K562 (cell line): Measurements from ENCODE around the gene EDARADD. TPM values are rescaled to one million over a fixed set of nuclear protein-coding genes. Genes with fewer than 3 reads are reported as not detected.

Experiments
- ATF7 ChIP-seq: fragments of 450-650 bp; IDR thresholded peaks from 2 replicates; pipeline ENCODE4 v1.7.1; 2014; ENCODE audit warnings: mild to moderate bottlenecking, moderate library complexity
- CBX1 ChIP-seq: sonication (generic); IDR thresholded peaks from 2 replicates; pipeline ENCODE4 v1.6.1; 2016; ENCODE audit warnings: antibody characterized with exemption, low read depth, mild to moderate bottlenecking
- CTBP1 ChIP-seq: fragments of 450-650 bp; IDR thresholded peaks from 2 replicates; pipeline ENCODE4 v1.6.1; 2016; ENCODE audit warnings: borderline replicate concordance
- E2F1 ChIP-seq: sonication (generic); formaldehyde crosslinking; IDR thresholded peaks from 2 replicates; pipeline ENCODE4 v1.8.1; 2023; ENCODE audit warnings: mild to moderate bottlenecking, missing genetic modification reagents, moderate library complexity
- EP400 ChIP-seq: fragments of 450-650 bp; IDR thresholded peaks from 2 replicates; pipeline ENCODE4 v1.6.1; 2017; ENCODE audit warnings: antibody characterized with exemption, mild to moderate bottlenecking, moderate library complexity
- HMBOX1 ChIP-seq: sonication (generic); IDR thresholded peaks from 2 replicates; pipeline ENCODE4 v1.6.1; 2016
- MCM5 ChIP-seq: fragments of 450-650 bp; IDR thresholded peaks from 2 replicates; pipeline ENCODE4 v1.6.1; 2016; ENCODE audit warnings: low read depth
- MYC ChIP-seq, 2 experiments: fragments of 250-450 bp in 1 of 2; sonication (Bioruptor Pico) in 1 of 2; IDR thresholded peaks; 2 replicates each; pipeline versions ENCODE4 v1.5.1 to v1.6.1; 2012 to 2021; ENCODE audit warnings: low read depth in 2 of 2, borderline replicate concordance in 1 of 2, improper control_type of control experiment in 1 of 2, low read length in 1 of 2, mild to moderate bottlenecking in 1 of 2, moderate library complexity in 1 of 2
- NEUROD1 ChIP-seq: fragments of 150-350 bp; IDR thresholded peaks from 2 replicates; pipeline ENCODE4 v1.6.1; 2014; ENCODE audit warnings: borderline replicate concordance, low read length, low read depth; ENCODE audit not compliant: partially characterized antibody
- PCBP1 ChIP-seq: fragments of 200-400 bp; formaldehyde crosslinking; IDR thresholded peaks from 2 replicates; pipeline ENCODE4 v1.6.1; 2018; ENCODE audit warnings: mild to moderate bottlenecking, low read depth, low read length; ENCODE audit not compliant: poor library complexity, severe bottlenecking
- PKNOX1 ChIP-seq: fragments of 450-650 bp; IDR thresholded peaks from 2 replicates; pipeline ENCODE4 v1.6.1; 2016
- PTBP1 ChIP-seq: fragments of 200-400 bp; formaldehyde crosslinking; IDR thresholded peaks from 2 replicates; pipeline ENCODE4 v1.6.1; 2017; ENCODE audit warnings: low read depth, low read length
- PYGO2 ChIP-seq: fragments of 450-650 bp; IDR thresholded peaks from 2 replicates; pipeline ENCODE4 v1.6.1; 2016; ENCODE audit warnings: mild to moderate bottlenecking, missing genetic modification characterization, moderate library complexity, missing compliant biosample characterization
- RBBP5 ChIP-seq: fragments of 200-600 bp; sonication (generic); IDR thresholded peaks from 2 replicates; pipeline ENCODE4 v1.6.1; 2012; ENCODE audit warnings: borderline replicate concordance, mild to moderate bottlenecking, low read length, control low read depth, inconsistent platforms; ENCODE audit not compliant: insufficient read depth, poor library complexity, severe bottlenecking
- SIX5 ChIP-seq, 2 experiments: IDR thresholded peaks; 2 replicates each; pipeline ENCODE4 v1.6.1; 2011; ENCODE audit warnings: low read length in 2 of 2, borderline replicate concordance in 1 of 2, low read depth in 1 of 2, mild to moderate bottlenecking in 1 of 2, moderate library complexity in 1 of 2; ENCODE audit not compliant: insufficient read depth in 1 of 2
- TCF7 ChIP-seq: sonication (generic); IDR thresholded peaks from 2 replicates; pipeline ENCODE4 v1.6.1; 2016; ENCODE audit warnings: antibody characterized with exemption, borderline replicate concordance
- VEZF1 ChIP-seq: fragments of 200-800 bp; sonication (Bioruptor generic); IDR thresholded peaks from 2 replicates; pipeline ENCODE4 v1.6.1; 2017; ENCODE audit warnings: missing genetic modification characterization, missing compliant biosample characterization
- ZBTB5 ChIP-seq: fragments of 450-650 bp; IDR thresholded peaks from 2 replicates; pipeline ENCODE4 v1.6.1; 2017; ENCODE audit warnings: antibody characterized with exemption
- ZNF431 ChIP-seq: sonication (generic); formaldehyde crosslinking; IDR thresholded peaks from 2 replicates; pipeline ENCODE4 v1.8.0; 2022; ENCODE audit warnings: mild to moderate bottlenecking, missing genetic modification reagents
- ZNF561 ChIP-seq: fragments of 450-650 bp; formaldehyde crosslinking; conservative IDR thresholded peaks from 2 replicates; pipeline ENCODE4 v1.4.0; 2020; ENCODE audit warnings: mild to moderate bottlenecking, moderate library complexity
- polyA plus RNA-seq, 8 experiments: library from polyadenylated mRNA; depleted of rRNA in 4 of 8; stranded (reverse) in 5 of 8; unstranded in 3 of 8; fragments of >200 nt; fragmentation: Nextera tagmentation in 2 of 8; fragmentation: Illumina TruSeq in 1 of 8; extraction: Ambion mirVana in 2 of 8; extraction: Trizol in 1 of 8; gene quantifications; 2 replicates each; pipeline versions ENCODE4 v1.2.1 to v1.2.3, GENCODE V29; 2011 to 2014; ENCODE audit warnings: inconsistent platforms in 1 of 8, missing spikeins in 1 of 8
- total RNA-seq, 7 experiments: library from RNA; depleted of rRNA in 6 of 7; stranded (reverse); fragments of >200 nt in 6 of 7; fragmentation: Illumina TruSeq in 2 of 7; extraction: Trizol in 2 of 7; gene quantifications; 2 replicates each; pipeline versions ENCODE4 v1.2.1 to v1.2.3, GENCODE V29; 2011 to 2021; ENCODE audit warnings: low replicate concordance in 1 of 7

EDARADD gene
- total and polyA plus RNA-seq, 9 of the 15 experiments (the other 6 are each of a cell fraction or from before 2014, with no cell fraction given), result 0.46 to 32.4 (median 20.6) TPM

GRCh38 chr1:236395230-236395946, 1.3 kb downstream of the EDARADD start (continued):
- TF ChIP-seq SIX5 (IDR thresholded peaks at IDR 0.05; ENCODE audit: borderline replicate concordance in 1 of 2, insufficient read depth in 1 of 2, low read depth in 1 of 2, low read length in 2 of 2) (no peak), EP400 (peak; percentile 60; the same call in 1 of the 2 replicates), MYC (IDR thresholded peaks at IDR 0.05; ENCODE audit: low read depth, low read length) (peak; percentile 50), MYC (CRISPR knock-in tag; IDR thresholded peaks at IDR 0.05; ENCODE audit: borderline replicate concordance, low read depth) (no peak), TCF7 (0 out of 2 replicates have a peak, but pooled peaks have one; percentile 3), CBX1 (peak; percentile 80), ZNF431 (CRISPR knock-in tag) (0 out of 2 replicates have a peak, but pooled peaks have one; percentile 27), ATF7 (peak; percentile 40; the same call in 1 of the 2 replicates), VEZF1 (peak; percentile 83), ZNF561 (CRISPR knock-in tag) (no peak), MCM5 (no peak), HMBOX1 (peak; percentile 15; the same call in 1 of the 2 replicates), PCBP1 (peak; percentile 80), ZBTB5 (no peak), NEUROD1 (peak; percentile 16), PTBP1 (0 out of 2 replicates have a peak, but pooled peaks have one; percentile 17), RBBP5 (peak; percentile 56), PYGO2 (no peak), E2F1 (CRISPR knock-in tag) (no peak), PKNOX1 (no peak), CTBP1 (peak; percentile 69)
